Activated CD4-positive, alpha-beta T cell treated with anti-CD3 and anti-CD28 coated beads for 1 hour (primary cell): Measurements from ENCODE around the gene FOXM1.
"Not testable (repeated sequence)": the region's sequence is repeated elsewhere in the genome, so short reads cannot be mapped to it uniquely, and the experiment has no call there.

Source experiments
- DNase-seq: peaks from one replicate; pipeline ENCODE4 v3.0.0-alpha.2; 2020

The FOXM1 gene

DNA sequence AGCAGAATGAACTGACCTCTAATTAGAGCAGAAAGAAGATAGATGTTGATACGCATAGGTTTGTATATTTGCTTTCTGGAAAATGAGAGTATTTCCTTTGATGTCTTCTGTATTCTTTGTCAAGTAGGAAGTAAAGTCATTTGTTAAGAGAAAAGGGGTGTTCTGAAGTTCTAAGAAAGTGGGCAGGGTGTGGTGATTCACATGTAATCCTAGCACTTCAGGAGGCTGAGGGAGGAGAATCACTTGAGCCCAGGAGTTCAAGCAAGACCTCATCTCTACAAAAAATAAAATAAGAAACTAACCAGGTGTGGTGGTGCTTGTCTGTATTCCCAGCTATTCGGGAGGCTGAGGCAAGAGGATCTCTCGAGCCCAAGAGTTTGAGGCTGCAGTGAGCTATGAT, 2.9 kb upstream of the FOXM1 start:
- no peak for DNase-seq

- no peak for DNase-seq
These were observed 1.2 kb upstream of the FOXM1 start for GRCh38 chr12:2877953-2878732.

DNA sequence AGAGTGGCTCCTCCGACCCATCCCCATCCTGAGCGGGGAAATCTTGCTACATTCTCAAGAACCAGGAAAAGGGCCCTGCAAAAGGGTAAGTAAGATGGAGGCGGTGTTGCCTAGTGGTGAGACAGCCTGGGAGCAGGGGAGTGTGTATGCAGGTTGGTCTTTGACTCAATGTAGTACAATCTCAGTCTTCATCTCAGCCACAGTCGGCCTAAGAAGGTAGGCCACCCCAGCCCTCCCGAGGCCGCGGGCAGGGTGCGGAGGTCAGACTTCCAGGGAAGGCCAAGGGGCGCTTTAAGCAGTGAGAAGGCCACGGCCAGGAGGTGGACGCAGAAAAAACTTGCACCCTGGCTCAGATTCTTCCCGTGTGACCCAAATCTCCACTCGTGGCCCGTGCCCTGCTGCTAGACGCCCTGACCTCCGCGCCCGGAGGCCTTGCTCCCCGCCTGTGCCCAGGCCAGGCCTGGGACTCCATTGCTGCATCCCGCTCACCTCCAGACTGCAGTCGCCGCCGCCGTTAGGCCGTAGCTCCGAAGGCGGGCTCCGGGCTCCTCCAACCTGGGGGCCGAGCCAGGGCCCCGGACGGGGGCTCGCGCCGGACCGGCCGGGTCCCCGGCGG, 435 bp downstream of the FOXM1 start:
- DNase-seq, result no peak

GRCh38 chr12:2868986-2869632, 7.9 kb downstream of the FOXM1 start:
- DNase-seq, result not testable (repeated sequence)

DNA sequence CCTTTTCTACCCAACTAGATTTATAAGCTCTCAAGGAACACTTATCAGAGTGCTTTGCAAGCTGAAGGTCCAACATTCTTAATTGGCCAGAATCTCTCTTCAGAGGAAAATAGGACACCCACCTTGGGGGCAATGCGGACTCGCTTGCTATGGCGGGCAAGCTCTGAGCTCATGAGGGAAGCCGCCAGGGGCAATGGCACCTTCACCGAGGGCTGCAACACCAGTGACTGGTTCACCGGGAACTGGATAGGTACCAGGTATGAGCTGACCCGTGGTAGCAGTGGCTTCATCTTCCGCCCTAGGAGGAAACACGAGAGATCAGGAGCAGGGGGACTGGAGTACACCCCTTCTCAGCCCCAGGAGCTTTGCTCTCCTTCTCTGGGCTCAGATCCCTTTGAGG, 12.8 kb downstream of the FOXM1 start:
- no peak for DNase-seq

- not testable (repeated sequence) for DNase-seq
These were observed 13.6 kb downstream of the FOXM1 start for GRCh38 chr12:2863402-2863801.

DNA sequence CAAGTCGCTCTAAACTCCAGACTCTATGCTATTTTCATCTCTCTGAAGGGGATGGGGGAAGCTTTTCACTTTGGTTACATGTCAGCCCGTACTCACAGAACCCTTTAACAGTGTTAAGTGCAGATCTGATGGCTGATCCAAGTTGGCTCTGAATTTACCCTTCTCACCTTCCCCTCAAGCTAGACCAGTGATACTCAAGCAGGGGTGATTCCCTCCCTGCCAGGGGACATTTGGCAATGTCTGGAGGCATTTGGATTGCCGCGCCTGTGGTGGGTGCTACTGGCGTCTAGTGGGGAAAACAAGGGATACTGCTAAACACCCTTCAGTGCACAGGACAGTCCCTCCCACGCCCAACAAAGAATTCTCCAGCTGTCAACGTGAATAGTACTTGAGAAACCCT, 14.1 kb downstream of the FOXM1 start:
- no peak for DNase-seq

- DNase-seq, result no peak
These were observed 16.8 kb downstream of the FOXM1 start for GRCh38 chr12:2860170-2860569.

GRCh38 chr12:2858944-2859421, 18.0 kb downstream of the FOXM1 start:
- no peak for DNase-seq

DNA sequence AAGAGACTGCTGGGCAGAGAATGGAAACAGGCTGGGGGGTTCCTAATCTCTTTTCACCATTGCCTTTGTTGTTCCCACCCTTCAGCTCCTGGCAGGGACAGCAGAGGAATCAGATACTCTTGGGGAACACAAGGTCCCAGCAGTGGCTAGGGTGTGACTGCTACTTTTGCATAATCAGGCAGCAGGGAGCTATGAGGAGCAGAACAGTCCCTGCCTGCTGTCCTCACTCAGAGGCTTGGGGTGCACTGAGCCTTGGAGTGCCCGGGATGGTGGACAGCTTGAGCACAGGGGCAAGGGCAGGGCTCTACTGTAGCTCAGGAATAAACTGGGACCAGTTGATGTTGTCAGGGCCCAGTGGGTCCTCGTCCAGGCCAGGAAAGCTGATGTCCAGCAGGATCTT, 18.6 kb downstream of the FOXM1 start:
- no peak for DNase-seq

- DNase-seq, result no peak
These were observed 19.4 kb downstream of the FOXM1 start for GRCh38 chr12:2857576-2857975.

DNA sequence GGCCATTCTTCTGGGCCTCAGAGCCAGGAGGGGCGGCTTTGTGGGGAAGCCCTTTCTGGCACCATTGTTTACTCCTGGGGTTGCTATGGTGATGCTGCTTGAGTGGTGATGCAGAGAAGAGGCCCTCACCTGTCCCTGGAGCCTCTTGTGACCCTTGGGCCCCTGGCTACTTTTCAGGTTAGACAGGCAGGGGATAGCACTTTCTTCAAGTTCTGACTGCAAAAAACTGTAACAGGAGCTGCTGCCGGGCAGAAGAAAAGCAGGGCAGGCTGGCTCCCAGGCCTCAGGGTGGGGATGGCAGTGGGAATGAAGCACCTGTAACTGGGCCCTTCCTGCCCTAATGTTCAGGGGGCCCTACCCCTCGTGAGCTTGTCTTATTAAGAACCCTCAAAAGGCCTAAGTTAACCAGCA, 19.9 kb downstream of the FOXM1 start, which contains the start of gene TEX52:
Gene TEX52 (minus strand): TSS at position 19 of the 411 bp plus-strand sequence. CDS start 13 bp downstream, at position 6.
- DNase-seq, result no peak

DNA sequence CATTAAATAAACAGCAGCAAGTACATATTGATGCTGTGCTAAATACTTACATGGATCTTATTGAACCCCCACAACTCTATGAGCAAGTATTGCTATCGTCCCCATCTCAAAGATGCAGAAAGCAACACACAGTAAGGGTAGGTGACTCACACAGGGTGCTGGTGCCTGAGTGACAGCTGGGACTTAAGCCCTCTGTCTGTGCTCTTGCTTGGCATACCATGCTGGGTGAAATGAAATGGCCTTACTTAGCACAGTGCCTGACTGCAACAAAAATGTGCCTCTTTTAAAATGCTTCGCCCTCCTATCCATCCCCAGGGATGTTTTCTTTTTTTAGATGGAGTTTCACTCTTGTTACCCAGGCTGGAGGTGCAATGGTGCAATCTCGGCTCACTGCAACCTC, 20.9 kb downstream of the FOXM1 start:
- no peak for DNase-seq

DNA sequence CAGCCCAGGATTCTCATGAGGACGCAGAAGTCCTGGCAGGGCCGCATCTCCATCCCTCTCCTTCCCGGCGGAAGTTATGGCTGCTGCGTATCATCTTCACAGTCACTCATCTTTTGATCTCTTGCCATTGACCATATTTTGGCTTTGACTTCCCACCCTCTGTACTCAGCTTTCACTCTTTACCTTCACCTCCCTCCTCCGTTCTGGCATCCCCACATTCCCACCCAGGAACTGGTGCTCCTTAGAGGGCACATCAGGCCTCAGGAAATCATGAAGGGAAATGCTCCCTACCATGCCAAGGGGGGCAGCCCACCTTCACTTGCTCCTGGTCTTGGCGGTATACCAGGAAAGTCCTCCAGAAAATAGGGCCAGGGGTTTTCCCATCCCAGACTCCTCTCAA, 21.4 kb downstream of the FOXM1 start:
- no peak for DNase-seq

DNA sequence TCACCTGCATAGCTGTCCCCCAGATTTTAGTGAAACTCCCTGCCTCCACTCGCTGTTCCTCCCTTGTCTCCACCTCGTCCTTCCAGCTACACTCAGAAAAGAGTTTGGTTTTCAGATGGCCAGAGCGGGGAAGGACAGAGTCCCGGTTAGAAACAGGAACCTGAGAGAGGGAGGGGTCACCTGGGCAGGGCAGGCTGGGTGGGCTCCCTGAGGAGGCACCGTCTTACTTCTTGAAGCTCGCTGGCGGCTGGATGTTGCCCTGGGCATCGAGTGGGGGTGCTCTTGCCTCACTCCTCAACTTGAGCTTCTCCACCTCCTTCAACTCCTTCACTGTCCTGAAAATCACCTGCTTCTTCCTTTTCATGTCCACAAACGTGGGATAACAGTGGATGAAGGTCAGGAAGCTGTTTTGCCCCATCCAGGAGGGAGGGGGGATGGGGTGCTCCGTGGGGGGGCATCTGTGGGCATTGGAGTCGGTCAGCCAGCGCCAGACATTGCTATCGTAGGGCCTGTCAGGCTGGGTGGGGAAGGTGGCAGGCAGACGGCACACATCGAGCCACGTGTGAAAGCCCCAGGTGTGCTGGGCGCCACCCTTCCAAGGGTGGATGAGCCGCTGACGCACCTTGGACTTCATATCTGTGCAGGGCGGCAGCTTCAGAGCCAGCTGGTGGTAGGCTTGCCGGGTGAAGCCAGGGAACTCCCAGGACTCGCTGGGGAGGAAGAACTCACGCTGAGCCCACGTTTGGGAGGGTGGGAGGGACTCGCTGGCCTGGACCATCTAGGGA, 22.1 kb downstream of the FOXM1 start:
- DNase-seq, result no peak

DNA sequence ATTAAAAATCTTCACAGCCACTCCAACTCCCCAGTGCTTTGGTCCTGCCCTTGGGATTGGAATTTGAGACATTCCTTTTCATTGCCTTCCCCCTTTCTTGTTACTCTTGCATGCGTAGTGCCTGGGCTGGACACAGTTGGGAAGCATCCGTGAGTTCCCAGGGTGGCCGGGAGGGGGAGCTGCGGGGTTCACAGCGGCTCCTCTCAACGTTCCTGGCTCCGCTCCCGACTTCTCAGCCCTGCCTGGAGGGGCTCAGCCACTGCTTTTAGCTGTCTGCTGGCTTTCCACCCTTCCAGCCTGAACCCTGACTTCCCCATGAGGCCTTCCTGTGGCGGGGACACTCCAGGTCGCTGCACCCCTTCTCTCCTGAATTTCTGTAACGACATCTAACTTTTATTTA, 23.3 kb downstream of the FOXM1 start:
- peak; percentile 15 for DNase-seq

GRCh38 chr12:2851931-2852330, 25.0 kb downstream of the FOXM1 start:
- DNase-seq, result no peak

DNA sequence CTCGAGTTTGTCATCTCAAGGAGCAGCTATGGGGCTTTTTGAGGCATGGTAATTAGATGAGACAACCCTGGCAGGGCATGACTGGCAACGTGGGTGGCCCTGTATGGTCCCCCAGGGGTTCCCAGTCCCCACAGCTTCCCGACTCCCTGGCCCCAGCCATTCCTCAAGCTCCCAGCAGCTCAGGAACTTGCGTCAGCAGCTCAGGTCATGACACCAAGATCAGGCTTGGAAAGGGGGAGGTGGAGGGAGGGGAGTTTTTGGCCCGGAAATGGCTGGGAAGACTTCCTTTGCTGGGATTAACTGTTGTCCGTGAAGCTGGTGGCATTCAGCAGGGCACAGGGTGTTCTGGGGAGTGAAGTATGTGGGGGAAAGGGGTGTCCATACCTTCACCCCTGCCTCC, 31.7 kb downstream of the FOXM1 start:
- DNase-seq, result no peak

DNA sequence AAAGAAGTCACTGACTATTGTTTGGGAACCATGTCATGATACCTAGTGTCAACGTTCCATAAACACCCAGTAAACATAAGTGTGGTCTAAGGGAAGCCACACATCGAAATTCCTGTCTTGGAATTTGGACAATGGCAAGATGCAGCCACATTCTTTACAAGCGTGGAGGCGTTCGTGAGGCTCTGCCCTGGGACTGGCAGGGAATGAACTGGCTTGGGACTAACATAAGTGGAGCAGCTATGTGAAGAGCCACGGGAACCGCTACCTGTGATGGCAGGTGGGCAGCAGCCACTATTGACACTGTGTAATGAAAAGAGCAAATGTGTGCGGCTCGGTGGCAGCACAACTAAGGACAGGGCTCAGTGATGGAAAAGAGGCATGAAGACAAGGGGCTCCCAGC, 32.2 kb downstream of the FOXM1 start:
- no peak for DNase-seq

GRCh38 chr12:2842948-2843347, 34.0 kb downstream of the FOXM1 start:
- DNase-seq, result no peak

DNA sequence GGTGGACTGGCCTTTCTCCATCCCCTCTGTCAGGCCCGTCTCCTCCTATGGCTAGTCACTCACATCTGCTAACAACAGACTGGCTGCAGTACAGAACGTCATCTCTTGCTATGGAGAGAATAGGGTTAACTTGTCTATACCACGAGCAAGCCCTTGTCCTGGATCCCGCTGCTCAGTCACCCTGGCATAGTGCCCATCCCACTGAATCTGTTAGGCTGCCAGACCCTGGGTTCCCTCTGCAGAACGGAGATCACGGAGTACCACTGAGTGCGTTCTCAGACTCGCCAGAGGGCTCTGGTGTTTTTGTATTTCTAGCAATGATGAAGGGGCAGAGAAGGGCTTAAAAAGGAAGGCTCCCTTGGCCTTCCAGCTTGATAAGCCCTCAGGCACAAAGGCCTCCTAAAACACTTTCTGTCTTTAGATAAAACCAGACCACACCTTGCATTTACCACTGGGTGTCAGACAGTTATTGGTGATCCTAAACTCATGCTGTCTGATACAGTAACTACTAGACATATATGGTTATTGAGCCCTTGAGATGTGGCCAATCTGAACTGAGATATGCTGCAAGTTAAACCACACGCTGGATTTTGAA, 35.8 kb downstream of the FOXM1 start:
- DNase-seq, result no peak

GRCh38 chr12:2836574-2836973, 40.4 kb downstream of the FOXM1 start:
- no peak for DNase-seq
